HG03064 (cell line): ENCODE results near the gene GID4.

Experiments
- ATAC-seq: cut with Tn5 transposase; IDR thresholded peaks from one replicate; pipeline ENCODE4 v1.9.1; 2021; ENCODE audit warnings: low read depth; ENCODE audit not compliant: unreplicated experiment

The GID4 gene

GRCh38 chr17:18093616-18094408, 54.6 kb downstream of the GID4 start:
- ATAC-seq: no peak

GRCh38 chr17:18094409-18094807, 55.2 kb downstream of the GID4 start:
- no peak for ATAC-seq

- no peak for ATAC-seq
Observed at GRCh38 chr17:18099516-18099915, 60.3 kb downstream of the GID4 start.

GRCh38 chr17:18100616-18101015, 61.4 kb downstream of the GID4 start:
- ATAC-seq: no peak

- ATAC-seq: no peak
Observed at GRCh38 chr17:18101828-18102227, 62.6 kb downstream of the GID4 start.

GRCh38 chr17:18102640-18103039, 63.4 kb downstream of the GID4 start:
- no peak for ATAC-seq

- no peak for ATAC-seq
Observed at GRCh38 chr17:18105027-18105426, 65.8 kb downstream of the GID4 start.

- no peak for ATAC-seq
Observed at GRCh38 chr17:18105595-18105994, 66.4 kb downstream of the GID4 start.

GRCh38 chr17:18106211-18106610, 67.0 kb downstream of the GID4 start:
- no peak for ATAC-seq

- no peak for ATAC-seq
Observed at GRCh38 chr17:18107061-18107790, 68.0 kb downstream of the GID4 start.

- no peak for ATAC-seq
Observed at GRCh38 chr17:18107971-18108370, 68.8 kb downstream of the GID4 start.

GRCh38 chr17:18108401-18109312, 69.4 kb downstream of the GID4 start, which contains the start of gene MYO15A:
TSS of gene MYO15A (plus strand) at chr17:18108756. CDS start at chr17:18118801, 10,045 bp downstream.
- no peak for ATAC-seq

GRCh38 chr17:18109935-18110485, 70.8 kb downstream of the GID4 start:
- no peak for ATAC-seq

GRCh38 chr17:18110636-18111145, 71.5 kb downstream of the GID4 start:
- no peak for ATAC-seq

GRCh38 chr17:18111330-18111971, 72.2 kb downstream of the GID4 start:
- ATAC-seq: no peak

- ATAC-seq: no peak
Observed at GRCh38 chr17:18115517-18115916, 76.3 kb downstream of the GID4 start.

- no peak for ATAC-seq
Observed at GRCh38 chr17:18116078-18116477, 76.9 kb downstream of the GID4 start.

- no peak for ATAC-seq
Observed at GRCh38 chr17:18117533-18117932, 78.3 kb downstream of the GID4 start.
